ENCODE results near the gene PRDM15. TPM values are rescaled to one million over a fixed set of nuclear protein-coding genes. Genes with fewer than 3 reads are reported as not detected.

PRDM15 gene
- total and polyA plus RNA-seq, 5 donors, result 2.1 to 6.0 (median 4.0) TPM

DNA sequence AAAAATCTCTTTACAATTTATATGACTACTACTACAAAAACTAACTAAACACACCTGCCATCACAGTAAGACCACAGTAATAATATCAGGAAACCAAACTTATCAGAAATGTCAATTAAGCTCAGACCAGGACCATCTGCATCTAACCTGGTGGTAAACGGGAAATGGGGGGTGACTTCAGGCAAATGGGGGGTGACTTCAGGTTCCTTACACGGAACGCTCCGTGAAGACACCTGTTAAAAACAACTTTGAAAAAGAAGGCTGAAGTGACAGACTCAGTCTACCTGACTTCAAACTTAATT is 15.8 kb downstream of the PRDM15 start:
- Histone ChIP-seq H3K4me1 (ENCODE audit: control insufficient read depth, insufficient read depth, low read length) (no peaks in the 10 kb centered on the region), H3K27me3 (ENCODE audit: control insufficient read depth, insufficient read depth) (no peaks in the 10 kb centered on the region), H3K9me3 (ENCODE audit: control insufficient read depth, low read length) (no peaks in the 10 kb centered on the region), H3K27ac (ENCODE audit: low read length) (no peak overlapping the region), H3K4me3 (ENCODE audit: low read length) (no peak overlapping the region)
- DNase-seq (no peak), ATAC-seq (no peak)
- 87% methylated on average over 4 of the region's 4 CpGs for WGBS
- intact Hi-C loops (cut with DNase I), result no loop called here

GRCh38 chr21:41861987-41862386 is 17.2 kb downstream of the PRDM15 start:
- no peaks in the 10 kb centered on the region for H3K4me1 ChIP-seq (ENCODE audit: control insufficient read depth, insufficient read depth, low read length)
- H3K27ac ChIP-seq (ENCODE audit: low read length), result no peak overlapping the region
- H3K4me3 ChIP-seq (ENCODE audit: low read length), result no peak overlapping the region
- DNase-seq, result no peak
- H3K27me3 ChIP-seq (ENCODE audit: control insufficient read depth, insufficient read depth), result no peaks in the 10 kb centered on the region
- intact Hi-C loops (cut with DNase I), result no loop called here
- no peaks in the 10 kb centered on the region for H3K9me3 ChIP-seq (ENCODE audit: control insufficient read depth, low read length)
- 93% methylated on average over 17 of the region's 17 CpGs for WGBS
- no peak for ATAC-seq

DNA sequence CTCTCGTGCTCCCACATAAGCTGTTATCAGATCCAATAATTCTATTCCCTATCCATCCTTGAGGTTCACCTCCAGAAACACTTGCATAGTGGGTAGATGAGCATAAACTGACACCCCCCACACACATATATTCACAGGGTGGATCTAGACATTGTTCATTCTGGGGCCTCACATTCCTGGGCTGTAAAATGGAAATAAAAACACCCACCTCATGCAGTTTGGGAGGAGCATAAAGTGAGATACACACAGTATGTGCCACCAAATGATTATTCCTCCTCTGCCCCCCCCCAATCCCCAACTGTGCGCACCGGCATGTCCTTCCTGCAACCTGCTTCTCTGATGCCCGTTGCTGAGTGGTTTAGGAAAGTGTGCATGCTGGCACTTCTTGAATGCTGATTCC is 17.9 kb downstream of the PRDM15 start:
- ATAC-seq (no peak), DNase-seq (no peak)
- Histone ChIP-seq H3K9me3 (ENCODE audit: control insufficient read depth, low read length) (no peaks in the 10 kb centered on the region), H3K4me1 (ENCODE audit: control insufficient read depth, insufficient read depth, low read length) (no peaks in the 10 kb centered on the region), H3K27ac (ENCODE audit: low read length) (no peak overlapping the region), H3K27me3 (ENCODE audit: control insufficient read depth, insufficient read depth) (no peaks in the 10 kb centered on the region), H3K4me3 (ENCODE audit: low read length) (no peak overlapping the region)
- intact Hi-C loops (cut with DNase I), result no loop called here
- 94% methylated on average over 4 of the region's 4 CpGs for WGBS

DNA sequence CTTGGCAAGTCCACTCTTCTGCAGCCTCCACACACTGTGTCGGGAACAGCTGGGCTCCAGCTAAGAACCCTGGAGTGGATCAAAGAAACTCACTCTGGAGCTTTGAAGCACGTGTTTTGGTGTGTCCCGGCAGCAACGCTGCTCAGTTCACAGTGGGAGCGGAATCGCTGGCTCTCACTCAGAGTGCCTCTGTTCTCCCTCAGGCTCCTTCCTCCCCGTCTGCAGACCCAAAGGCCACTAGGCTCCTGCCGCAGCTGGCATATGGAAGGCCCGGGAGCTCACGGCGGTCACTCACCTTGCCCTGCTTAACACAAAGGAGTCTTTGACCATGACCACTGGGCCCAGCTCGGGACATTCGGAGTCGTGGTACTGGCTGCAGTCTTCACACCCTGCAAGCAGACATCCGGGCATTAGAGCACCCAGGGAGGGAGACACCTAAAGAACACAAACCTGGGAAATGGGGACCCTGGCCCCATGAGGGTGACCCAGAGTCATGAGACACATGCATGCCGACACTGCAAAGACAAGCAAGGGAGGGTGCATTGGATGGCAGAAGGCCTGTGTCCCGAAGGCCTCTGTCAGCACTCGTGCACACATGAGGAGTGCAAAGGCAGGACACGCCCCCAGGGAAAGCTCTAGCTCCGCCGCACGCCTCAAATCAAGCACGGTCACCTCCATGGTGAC is 19.7 kb downstream of the PRDM15 start:
- H3K9me3 ChIP-seq (ENCODE audit: control insufficient read depth, low read length), result no peaks in the 10 kb centered on the region
- H3K4me3 ChIP-seq (ENCODE audit: low read length), result no peak overlapping the region
- DNase-seq (no peak), ATAC-seq (no peak)
- H3K4me1 ChIP-seq (ENCODE audit: control insufficient read depth, insufficient read depth, low read length), result no peaks in the 10 kb centered on the region
- intact Hi-C loops (cut with DNase I), result no loop called here
- H3K27me3 ChIP-seq (ENCODE audit: control insufficient read depth, insufficient read depth), result no peaks in the 10 kb centered on the region
- WGBS, result 95% methylated on average over 23 of the region's 23 CpGs
- H3K27ac ChIP-seq (ENCODE audit: low read length), result no peak overlapping the region

DNA sequence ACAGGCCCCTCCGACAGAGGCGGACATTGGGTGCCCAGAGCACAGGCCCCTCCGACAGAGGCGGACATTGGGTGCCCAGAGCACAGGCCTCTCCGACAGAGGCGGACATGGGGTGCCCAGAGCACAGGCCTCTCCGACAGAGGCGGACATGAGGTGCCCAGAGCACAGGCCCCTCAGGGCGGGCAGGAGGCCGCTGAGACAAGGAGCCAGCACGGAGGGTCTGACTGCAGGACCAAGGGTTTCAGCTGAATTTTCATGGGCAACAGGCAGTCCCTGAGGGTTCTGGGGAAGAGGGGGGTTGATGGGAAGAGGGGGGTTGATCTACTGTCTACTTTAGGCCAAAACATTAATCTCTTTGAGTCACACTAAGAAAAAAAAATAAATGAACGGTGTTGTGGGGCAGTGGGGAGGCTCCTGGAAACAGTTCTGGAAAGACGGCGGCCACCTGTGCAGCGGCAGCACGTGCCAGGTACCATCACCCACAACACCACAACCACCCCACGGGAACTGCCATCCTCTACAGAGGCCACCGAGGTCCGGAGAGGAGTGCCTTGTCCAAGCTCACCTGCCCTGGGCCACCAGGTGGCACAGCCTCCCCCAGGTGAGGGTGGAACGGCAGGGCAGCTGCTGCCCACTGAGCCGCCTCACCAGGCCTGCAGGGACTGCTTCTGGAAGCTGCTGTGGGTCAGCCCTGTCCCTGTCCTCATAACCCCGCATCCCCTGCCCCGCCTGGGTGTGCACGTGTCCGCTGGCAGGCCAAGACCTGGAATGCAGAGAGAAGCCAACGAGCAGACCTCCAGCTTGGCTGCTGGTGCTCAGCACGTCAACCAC is 20.5 kb downstream of the PRDM15 start:
- DNase-seq (no peak), ATAC-seq (no peak)
- Histone ChIP-seq H3K9me3 (ENCODE audit: control insufficient read depth, low read length) (no peaks in the 10 kb centered on the region), H3K4me3 (ENCODE audit: low read length) (no peak overlapping the region), H3K27ac (ENCODE audit: low read length) (no peak overlapping the region), H3K27me3 (ENCODE audit: control insufficient read depth, insufficient read depth) (no peaks in the 10 kb centered on the region), H3K4me1 (ENCODE audit: control insufficient read depth, insufficient read depth, low read length) (no peaks in the 10 kb centered on the region)
- intact Hi-C loops (cut with DNase I), result no loop called here
- WGBS, result 94% methylated on average over 27 of the region's 27 CpGs

GRCh38 chr21:41857771-41858300 is 21.3 kb downstream of the PRDM15 start:
- no peak for DNase-seq
- WGBS, result 97% methylated on average over 14 of the region's 14 CpGs
- intact Hi-C loops (cut with DNase I), result no loop called here
- Histone ChIP-seq H3K4me1 (ENCODE audit: control insufficient read depth, insufficient read depth, low read length) (no peaks in the 10 kb centered on the region), H3K4me3 (ENCODE audit: low read length) (no peak overlapping the region), H3K27me3 (ENCODE audit: control insufficient read depth, insufficient read depth) (no peaks in the 10 kb centered on the region), H3K27ac (ENCODE audit: low read length) (no peak overlapping the region), H3K9me3 (ENCODE audit: control insufficient read depth, low read length) (no peaks in the 10 kb centered on the region)
- ATAC-seq, result no peak

DNA sequence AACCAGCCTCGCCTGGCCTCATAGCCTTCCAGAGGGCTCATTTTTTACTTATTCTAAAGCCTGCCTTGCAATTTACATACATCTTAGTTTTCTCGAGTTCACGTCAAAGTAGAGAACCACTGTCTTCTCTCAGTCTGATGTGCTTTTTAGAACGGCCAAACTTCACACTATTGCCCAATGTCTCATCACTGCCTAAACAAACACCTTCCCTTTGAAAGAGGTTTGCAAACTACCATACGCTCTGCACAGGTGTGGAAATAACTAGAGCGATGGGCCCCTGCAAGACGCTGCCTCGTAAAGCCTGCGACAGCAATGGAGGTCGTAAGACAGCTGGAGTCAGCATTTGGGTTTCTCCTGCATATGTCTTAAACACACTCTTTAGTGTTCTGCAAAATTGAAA is 22.6 kb downstream of the PRDM15 start:
- H3K27ac ChIP-seq (ENCODE audit: low read length), result no peak overlapping the region
- no peaks in the 10 kb centered on the region for H3K27me3 ChIP-seq (ENCODE audit: control insufficient read depth, insufficient read depth)
- 96% methylated on average over 10 of the region's 10 CpGs for WGBS
- no peaks in the 10 kb centered on the region for H3K9me3 ChIP-seq (ENCODE audit: control insufficient read depth, low read length)
- H3K4me1 ChIP-seq (ENCODE audit: control insufficient read depth, insufficient read depth, low read length), result no peaks in the 10 kb centered on the region
- H3K4me3 ChIP-seq (ENCODE audit: low read length), result no peak overlapping the region
- DNase-seq (no peak), ATAC-seq (no peak)
- intact Hi-C loops (cut with DNase I), result no loop called here

DNA sequence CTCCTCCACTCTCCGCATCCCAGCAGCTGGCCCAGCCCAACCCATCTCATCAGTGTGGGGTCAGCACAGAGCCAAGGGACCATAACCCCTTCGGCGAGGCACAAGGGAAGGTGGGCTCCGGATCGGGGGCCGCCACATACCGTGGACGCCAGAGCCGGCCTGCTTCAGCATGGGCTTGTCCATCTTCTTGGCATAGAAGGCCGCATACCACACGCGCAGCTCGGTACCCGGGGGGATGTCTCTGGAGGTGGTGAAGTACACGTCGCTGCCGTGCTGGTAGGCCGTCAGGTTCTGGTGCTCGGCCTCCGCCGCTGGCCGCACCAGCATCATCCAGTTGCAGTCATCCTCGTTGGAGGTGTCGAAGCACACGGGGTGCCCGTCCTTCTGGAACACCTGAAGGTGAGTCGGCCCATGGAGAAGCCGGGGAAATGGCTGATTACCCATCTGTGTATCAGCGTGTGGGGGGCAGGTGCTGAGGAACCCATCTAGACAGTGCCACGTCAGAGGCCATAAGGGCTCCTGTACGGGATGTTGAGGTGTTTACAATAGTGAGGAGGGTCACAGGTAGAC is 24.6 kb downstream of the PRDM15 start:
- Histone ChIP-seq H3K9me3 (ENCODE audit: control insufficient read depth, low read length) (no peaks in the 10 kb centered on the region), H3K27me3 (ENCODE audit: control insufficient read depth, insufficient read depth) (no peaks in the 10 kb centered on the region), H3K27ac (ENCODE audit: low read length) (no peak overlapping the region), H3K4me3 (ENCODE audit: low read length) (no peak overlapping the region), H3K4me1 (ENCODE audit: control insufficient read depth, insufficient read depth, low read length) (no peaks in the 10 kb centered on the region)
- ATAC-seq, result no peak
- WGBS, result 97% methylated on average over 31 of the region's 31 CpGs
- DNase-seq, result no peak
- intact Hi-C loops (cut with DNase I), result no loop called here

GRCh38 chr21:41852929-41853320 is 26.2 kb downstream of the PRDM15 start:
- intact Hi-C loops (cut with DNase I), result no loop called here
- H3K9me3 ChIP-seq (ENCODE audit: control insufficient read depth, low read length), result no peaks in the 10 kb centered on the region
- WGBS, result 93% methylated on average over 9 of the region's 9 CpGs
- no peak for DNase-seq
- no peaks in the 10 kb centered on the region for H3K27me3 ChIP-seq (ENCODE audit: control insufficient read depth, insufficient read depth)
- no peak for ATAC-seq
- H3K27ac ChIP-seq (ENCODE audit: low read length), result no peak overlapping the region
- H3K4me1 ChIP-seq (ENCODE audit: control insufficient read depth, insufficient read depth, low read length), result no peaks in the 10 kb centered on the region
- no peak overlapping the region for H3K4me3 ChIP-seq (ENCODE audit: low read length)

GRCh38 chr21:41852151-41852928 is 26.8 kb downstream of the PRDM15 start:
- DNase-seq, result no peak
- Histone ChIP-seq H3K9me3 (ENCODE audit: control insufficient read depth, low read length) (no peaks in the 10 kb centered on the region), H3K27me3 (ENCODE audit: control insufficient read depth, insufficient read depth) (no peaks in the 10 kb centered on the region), H3K4me1 (ENCODE audit: control insufficient read depth, insufficient read depth, low read length) (no peaks in the 10 kb centered on the region), H3K27ac (ENCODE audit: low read length) (no peak overlapping the region), H3K4me3 (ENCODE audit: low read length) (no peak overlapping the region)
- intact Hi-C loops (cut with DNase I), result no loop called here
- ATAC-seq, result no peak
- WGBS, result 88% methylated on average over 21 of the region's 21 CpGs
